GM19023 (cell line): ENCODE data around the gene PTOV1.

Experiments used
- ATAC-seq: cut with Tn5 transposase; IDR thresholded peaks from one replicate; pipeline ENCODE4 v1.9.1; 2021; ENCODE audit warnings: mild to moderate bottlenecking, moderate library complexity; ENCODE audit not compliant: unreplicated experiment

The PTOV1 gene

DNA sequence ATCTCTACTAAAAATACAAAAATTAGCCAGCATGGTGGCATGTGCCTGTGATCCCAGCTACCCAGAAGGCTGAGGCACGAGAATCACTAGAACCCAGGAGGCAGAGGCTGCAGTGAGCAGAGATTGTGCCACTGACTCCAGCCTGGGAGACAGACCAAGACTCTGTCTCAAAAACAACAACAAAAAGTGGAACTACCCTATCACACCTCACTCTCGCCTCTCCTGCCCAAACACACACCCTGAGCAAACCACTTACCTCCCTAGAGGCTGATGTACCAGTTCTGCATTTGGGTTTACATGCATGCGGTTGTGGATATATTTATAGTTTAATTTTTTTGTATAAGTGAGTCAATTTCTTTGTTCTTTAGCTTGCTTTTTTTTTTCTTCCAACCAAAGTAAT is 7.7 kb upstream of the PTOV1 start:
- ATAC-seq: no peak

DNA sequence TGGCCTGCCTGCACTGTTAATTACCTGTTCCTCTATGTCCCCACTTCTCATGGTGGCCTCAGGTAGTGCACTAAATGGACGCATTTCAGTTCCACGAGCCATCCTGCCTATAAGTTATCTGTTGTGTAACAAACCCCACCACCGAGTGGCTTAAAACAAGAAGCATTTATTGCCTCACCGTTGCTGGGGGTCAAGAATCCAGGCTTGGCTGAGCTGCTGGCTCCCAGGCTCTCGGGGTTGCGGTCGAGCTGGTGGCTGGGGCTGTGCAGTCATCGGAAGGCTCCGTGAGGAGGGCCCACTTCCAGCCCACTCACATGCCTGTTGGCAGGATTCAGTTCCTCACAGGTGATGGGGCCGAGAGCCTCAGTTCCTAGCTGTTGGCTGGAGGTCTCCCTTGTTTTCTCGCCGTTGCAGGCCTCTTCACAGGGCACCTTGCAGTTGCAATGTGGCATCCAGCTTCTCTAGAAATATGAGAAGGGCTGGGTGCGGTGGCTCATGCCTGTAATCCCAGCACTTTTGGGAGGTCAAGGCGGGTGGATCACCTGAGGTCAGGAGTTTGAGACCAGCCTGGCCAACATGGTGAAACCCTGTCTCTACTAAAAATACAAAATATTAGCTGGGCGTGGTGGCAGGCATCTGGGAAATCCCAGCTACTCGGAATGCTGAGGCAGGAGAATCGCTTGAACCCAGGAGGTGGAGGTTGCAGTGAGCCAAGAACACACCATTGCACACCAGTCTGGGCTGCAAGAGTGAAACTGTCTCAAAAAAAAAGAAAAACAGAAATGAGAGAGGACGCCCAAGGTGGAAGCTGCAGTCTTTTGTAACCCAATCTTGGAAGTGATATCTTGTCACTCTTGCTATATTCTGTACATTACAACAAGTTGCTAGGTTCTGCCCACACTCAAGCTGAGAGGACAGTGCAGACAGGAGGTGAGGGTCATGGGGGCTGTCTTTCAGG is 6.5 kb upstream of the PTOV1 start:
- ATAC-seq: no peak

DNA sequence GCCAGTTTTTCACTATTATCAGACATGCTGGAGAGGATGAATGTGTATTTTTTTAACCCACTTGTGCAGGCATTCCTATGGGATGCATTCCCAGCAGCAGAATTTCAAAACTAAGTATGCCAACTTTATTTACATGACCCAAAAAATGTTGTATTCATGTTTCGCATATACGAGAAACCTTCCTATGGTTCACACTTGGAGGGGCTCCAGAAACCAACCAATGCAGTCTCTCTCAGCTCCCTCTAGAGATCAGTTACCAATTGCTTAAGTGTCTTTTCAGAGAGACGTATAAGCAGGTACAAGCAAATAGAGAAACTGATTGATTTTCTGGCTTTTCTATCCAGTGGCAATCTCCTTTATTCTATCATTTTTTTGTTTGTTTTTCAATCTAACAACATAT is 5.5 kb upstream of the PTOV1 start:
- ATAC-seq: no peak

DNA sequence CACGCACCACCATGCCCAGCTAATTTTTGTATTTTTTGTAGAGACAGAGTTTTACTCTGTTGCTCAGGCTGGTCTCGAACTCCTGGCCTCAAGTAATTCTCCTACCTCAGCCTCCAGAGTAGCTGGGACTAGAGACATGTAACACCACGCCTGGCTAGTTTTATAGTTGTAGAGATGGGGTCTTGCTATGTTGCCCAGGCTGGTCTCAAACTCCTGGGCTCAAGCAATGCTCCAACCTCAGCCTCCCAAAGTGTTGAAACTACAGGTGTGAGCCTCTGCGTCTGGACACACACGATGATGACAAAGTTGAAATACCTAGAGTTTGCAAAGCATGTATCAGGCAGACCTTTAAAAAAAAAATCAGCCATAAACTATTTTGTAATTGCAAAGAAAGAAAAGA is 4.6 kb upstream of the PTOV1 start:
- ATAC-seq: no peak

DNA sequence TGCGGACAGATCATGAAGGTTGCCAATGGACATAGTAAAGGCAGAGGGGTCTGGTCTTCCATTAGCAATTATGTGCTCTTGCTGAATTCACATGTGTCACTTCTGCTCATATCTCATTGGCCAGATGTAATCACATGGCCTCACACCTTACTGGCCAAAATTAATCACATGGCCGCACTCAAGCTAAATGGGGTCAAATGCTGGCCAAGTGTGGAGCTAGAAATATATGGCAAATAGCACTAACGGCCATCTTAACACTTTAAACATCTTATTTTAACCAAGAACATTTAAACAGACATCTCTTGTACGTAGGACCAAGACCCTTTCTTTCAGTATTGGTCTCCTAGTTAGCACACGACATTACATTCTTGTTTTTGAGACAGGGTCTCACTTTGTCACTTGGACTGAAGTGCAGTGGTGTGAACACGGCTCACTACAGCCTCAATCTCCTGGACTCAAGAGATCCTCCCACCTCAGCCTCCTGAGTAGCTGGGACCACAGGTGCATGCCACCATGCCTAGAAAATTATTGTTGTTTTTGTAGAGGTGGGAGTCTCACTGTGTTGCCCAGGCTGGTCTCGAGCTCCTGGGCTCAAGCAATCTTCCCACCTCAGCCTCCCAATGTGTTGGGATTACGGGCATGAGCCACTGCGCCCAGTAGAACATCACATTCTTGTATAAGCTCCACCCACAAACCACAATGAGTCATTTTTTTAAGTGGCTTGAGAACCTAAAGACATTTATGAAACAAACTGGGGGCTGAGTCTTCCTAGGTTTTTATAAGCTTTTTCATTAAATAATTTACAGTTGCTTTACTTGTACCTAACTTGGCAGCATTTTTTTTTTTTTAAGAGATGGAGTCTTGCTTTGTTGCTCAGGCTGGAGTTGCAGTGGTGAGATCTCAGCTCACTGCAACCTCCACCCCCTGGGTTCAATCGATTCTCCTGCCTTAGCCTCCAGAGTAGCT is 2.9 kb upstream of the PTOV1 start:
- ATAC-seq: no peak

DNA sequence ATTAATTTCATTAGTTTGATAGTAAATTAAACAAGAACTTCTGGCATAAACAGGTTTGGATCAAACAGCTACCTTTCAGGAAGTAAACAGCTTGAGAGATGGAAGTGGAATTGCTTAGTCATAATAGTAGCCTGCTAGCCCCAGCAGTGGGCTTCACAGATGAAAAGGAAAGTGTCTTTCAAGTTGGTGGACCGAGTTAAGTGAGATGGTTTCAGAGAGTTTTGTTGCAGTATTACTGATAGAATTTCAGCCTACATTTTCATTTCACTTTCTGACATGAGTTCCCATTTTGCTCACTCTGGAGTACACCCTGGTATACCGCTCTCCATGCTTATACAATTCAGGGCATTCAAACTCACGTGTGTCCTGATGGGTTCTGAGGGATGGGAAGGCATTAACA is 2.0 kb upstream of the PTOV1 start:
- ATAC-seq: no peak

DNA sequence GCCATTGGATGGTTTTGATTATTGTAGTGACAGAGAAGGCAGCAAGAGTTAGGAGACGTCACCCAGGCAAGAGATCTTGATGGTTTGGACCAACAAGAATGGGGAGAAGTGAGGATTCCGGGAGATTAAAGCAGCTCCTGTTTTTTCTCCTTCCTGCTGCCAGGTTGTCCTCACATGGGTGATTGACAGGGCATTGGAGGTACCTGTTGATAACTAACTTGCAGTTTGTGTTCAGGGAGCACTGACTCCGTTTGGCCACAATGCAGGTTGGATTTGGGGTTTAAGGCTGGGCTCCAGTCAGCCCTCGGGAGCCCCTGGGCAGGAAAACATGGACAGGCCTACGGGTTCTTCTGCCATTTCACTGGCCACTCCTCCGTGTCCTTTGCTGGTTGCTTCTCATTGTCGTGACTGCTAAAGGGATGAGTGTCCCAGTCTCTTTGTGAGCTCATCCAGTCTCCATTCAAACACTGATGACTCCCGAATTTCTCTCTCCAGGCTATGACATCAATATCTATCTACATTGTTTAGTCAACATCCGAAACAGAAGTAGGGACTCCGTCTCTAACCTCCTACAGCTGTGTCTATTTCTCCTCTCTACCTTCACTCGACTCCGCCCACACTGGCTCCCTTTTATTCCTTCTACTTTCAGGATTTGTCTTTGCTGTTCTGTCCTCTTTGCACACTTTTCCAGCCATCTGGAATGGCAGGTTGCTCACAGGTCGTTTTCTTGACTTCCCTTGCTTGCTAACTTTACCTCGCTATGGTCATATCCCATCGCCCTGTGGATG is 1.3 kb upstream of the PTOV1 start:
- no peak for ATAC-seq

DNA sequence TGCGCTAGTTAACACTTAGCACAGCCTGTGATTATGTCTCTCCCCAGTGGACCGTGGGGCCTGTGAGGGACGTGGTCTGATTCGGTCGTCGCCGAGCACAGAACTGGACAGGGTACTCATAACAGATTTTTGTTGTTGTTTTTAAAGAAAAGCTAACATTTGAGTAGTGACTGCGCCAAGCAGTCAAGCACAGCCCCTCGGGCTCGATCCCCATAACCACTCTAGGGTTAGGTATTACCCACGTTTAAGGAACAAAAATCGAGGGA is 805 bp upstream of the PTOV1 start:
- ATAC-seq: no peak

DNA sequence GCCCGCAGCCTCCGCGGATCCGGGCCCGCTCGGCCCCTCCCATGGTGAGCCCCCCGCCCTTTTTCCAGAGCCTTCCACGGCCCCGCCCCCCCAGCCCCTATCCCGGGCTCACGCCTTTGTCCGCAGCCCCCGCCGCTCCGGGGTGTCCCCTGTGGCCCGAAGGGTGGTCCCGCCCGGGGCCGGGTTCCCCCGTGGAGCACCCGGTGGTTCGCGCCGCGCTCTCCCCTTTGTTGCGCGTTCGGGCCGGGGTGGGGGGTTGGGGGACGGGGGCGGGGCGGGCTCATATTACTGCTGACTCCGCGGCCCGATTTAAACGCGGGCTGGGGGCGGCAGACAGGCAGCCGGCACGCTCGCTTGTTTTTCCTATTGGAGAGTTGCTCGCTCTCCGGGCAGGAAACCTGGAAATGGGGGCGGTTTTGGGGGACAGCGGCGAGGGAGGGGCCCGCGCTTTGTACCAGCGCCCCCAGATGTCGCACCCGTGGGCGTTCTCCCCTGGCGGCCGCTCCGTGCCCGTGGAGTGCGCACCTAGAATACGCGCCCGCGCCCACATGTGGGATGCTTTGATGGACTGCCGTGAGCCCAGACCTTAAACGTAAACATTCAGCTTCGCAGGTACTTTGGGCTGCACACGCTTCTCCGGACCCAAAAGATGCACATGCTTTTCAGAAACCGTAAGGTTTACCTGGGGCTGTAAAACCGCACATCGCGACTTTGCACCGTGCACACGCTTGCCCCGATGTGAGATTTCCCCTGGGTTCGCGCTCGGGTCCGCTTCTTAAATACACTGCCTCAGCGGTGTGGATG is 699 bp downstream of the PTOV1 start:
- ATAC-seq: no peak

DNA sequence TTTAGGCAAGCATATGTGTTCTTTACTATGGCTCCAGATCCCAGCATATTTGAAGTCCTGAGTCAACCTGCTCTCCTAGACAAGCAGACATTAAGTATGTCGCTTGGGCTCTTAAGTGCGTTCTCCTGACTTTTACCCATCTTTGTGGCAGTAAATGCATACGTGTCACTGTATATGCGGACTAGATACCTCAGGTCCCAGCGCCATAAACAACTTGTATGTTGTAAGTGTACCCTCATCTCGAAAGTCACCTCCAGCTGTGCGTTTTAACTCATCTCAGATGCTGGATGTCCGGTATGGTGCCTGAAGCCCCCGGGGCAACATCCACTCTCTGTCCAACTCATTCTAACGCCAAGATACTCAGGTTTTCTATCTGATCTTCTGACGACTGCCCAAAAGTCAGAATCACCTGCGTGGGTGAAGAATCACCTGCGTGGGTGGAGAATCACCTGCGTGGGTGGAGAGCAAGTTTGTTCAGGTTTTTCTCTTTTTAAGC is 1.7 kb downstream of the PTOV1 start:
- ATAC-seq: no peak

DNA sequence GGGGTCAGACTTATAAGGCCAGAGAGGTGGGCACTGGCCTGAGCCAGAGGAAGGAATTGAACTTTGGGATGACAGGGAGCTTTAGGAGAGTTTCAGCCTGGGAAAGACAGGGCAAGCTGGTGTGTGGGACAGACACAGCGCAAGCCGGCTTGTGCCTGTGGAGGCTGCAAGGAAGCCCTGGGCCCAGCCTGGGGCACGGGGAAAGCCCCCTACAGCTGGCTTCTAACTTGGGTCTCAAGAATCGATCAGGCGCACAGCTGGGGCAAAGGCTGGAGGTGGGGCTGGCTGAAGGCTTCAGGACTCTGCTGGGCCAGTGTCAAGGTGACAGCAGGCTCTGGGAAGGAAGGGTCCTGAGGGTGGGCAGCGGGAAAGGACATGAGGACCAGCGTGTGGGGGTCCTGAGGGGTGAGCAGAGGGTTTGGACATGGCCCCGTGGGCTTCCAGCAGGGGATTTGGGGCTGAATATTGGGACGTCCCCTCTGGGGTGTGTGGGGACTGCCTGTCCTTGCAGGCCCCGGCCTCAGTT is 3.0 kb downstream of the PTOV1 start:
- ATAC-seq: no peak

DNA sequence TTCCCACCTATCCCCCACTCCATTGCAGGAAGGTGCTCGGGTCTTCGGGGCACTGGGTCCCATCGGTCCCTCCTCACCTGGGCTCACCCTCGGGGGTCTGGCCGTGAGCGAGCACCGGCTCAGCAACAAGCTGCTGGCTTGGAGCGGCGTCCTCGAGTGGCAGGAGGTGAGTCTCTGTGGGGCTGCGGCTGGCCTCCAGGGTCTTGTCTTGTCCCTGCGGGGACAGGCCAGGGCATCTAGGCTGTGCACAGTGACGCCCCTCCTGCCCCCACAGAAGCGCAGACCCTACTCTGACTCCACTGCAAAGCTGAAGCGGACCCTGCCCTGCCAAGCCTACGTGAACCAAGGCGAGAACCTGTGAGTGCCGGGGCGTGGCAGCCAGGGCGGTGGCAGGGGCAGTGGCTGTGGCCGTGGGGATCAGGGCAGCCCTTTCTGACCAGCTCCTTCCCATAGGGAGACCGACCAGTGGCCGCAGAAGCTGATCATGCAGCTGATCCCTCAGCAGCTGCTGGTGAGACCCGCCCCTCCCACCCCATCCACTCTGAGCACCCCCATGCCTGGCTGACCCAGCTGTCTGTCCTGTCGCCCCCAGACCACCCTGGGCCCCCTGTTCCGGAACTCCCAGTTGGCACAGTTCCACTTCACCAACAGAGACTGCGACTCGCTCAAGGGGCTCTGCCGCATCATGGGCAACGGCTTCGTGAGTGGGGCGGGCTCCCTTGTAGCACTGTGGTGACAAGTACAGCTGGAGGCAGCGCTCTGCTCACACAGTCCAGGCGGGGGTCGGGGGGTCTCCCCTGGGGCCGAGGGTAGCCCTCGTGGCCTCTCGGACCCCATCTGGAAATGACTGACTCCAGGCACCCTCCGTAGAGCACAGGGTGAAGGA is 3.7 kb downstream of the PTOV1 start:
- no peak for ATAC-seq

DNA sequence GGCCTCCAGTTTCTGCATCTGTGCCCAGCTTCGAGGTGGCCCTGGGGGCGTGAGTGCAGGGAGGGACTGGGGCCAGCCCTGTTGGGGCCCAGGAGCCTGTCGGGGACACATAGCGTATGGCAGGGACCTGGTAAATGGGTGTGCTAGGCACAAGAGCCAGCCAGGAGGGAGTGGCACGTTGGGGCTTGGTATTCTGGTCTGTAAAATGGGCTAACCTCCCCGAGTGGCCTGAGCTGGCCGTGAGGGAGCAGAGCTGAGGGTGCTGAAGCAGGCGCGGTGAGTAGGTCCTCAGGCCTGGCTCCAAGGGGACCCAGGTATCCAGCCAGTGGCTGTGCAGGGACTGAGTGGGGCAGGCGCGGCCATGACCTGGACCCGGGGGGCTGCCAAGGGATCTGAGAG is 4.3 kb downstream of the PTOV1 start:
- no peak for ATAC-seq

DNA sequence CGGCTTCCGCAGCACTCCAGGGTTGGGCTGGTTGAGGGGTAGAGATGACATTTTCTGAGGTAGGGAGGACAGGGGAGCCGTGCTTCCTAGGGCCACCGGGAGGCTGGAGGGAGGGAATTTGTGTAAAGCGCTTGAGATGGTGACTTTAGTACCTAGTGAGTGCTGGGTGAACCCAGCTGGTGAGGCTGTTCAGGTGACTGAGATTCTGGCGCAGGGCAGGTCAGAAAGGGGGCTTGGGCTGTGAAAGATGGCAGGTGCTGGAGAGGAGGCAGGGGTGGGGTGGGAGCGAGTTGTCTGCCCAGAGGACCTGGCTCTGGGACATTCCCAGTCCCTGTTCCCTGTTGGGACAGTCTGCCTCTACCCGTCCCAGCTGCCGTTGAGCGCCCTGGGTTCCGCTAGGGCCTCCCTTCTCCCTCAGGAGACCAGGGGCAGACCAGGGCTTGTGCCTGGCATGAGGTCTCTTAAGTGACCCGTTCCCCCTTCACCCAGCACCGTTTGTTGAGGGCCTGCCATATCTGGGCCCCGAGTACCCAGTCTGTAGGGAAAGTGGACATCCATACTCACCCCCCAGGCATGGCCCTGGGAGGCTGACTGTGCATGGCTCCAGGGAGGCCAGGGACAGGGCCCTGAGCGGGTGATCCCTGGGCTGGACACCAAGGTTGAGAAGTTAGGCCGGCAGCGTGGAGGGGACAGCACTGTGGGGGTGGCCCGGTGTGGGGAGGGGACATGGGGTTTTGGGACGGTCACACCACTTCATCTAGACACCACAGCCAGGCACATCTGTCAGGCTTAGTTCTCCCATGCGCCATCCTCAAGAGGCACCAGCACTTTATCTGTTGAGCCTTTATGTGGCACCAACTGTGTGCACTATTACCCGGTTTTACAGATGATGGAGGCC is 5.0 kb downstream of the PTOV1 start:
- no peak for ATAC-seq

DNA sequence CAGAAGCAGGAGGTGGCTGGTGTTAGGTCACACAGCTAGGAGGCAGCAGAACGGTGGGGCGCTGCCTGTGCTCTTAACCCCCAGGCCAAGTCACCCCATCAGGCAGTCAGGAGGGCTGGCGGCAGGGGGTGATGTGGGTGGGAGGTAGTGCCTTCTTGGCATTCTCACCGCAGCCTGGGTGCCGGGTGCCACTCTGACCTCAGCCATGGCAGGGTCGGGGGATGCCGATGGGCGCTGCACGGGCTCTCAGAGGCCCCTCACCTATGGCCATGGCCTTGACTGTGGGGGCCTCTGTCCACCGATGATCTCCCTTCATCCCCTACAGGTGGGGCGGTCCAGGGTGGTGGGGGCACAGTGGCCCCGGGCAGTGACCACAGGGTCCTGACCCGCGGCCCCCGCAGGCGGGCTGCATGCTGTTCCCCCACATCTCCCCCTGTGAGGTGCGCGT is 5.6 kb downstream of the PTOV1 start:
- no peak for ATAC-seq

DNA sequence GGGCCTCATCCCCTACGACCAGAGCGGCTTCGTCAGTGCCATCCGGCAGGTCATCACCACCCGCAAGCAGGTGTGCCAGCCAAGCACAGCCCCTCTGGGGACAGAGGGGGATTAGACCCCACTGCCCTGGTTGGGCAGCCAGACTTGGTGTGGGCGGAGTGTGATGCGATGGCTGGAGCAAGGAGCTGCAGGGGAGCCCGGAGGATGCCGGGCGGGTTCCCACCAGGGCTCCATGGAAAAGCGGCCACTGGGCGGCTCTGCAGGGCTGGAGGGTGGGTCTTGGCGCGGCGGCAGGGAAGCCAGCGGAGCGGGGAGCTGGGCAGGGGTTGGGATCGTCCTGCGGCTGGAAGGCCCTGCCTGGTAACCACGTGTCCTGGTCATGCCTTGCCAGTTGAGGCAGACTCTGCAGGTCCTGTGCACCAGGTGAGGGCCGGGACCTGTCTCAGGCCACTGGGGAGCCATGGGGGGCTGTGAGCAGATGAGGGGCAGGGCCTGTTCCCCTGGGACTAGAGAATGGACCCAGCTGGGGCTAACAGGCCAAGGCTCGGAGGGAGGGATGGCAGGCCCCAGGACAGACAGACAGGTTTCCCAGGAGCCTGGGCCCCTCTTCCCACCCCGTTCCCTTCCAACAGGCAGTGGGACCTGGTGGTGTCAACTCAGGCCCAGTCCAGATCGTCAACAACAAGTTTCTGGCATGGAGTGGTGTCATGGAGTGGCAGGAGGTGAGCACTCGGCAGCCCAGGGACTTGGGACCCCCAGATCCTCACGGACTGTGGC is 6.3 kb downstream of the PTOV1 start:
- no peak for ATAC-seq

DNA sequence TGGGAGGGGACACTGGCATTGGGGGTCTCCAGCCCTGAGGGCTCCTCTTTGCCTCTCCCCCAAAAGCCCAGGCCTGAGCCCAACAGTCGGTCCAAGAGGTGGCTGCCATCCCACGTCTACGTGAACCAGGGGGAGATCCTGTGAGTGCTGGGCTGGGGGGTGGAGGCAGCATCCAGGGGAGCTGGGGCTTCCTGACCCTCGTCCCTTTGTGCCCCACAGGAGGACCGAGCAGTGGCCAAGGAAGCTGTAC is 6.8 kb downstream of the PTOV1 start:
- ATAC-seq: no peak
